ENCODE data around the gene CHAD.
A peak's percentile ranks its signal among the peaks of the same experiment; 100 is the strongest.
"Not testable (repeated sequence)": the region's sequence is repeated elsewhere in the genome, so short reads cannot be mapped to it uniquely, and the experiment has no call there.

CHAD gene

GRCh38 chr17:50480142-50480764 is 11.6 kb upstream of the CHAD start:
- no peak overlapping the region for H3K4me3 ChIP-seq (ENCODE audit: low read depth, low read length)
- DNase-seq (ENCODE audit: low read depth), result no peak
- TF ChIP-seq, protein P1, sequence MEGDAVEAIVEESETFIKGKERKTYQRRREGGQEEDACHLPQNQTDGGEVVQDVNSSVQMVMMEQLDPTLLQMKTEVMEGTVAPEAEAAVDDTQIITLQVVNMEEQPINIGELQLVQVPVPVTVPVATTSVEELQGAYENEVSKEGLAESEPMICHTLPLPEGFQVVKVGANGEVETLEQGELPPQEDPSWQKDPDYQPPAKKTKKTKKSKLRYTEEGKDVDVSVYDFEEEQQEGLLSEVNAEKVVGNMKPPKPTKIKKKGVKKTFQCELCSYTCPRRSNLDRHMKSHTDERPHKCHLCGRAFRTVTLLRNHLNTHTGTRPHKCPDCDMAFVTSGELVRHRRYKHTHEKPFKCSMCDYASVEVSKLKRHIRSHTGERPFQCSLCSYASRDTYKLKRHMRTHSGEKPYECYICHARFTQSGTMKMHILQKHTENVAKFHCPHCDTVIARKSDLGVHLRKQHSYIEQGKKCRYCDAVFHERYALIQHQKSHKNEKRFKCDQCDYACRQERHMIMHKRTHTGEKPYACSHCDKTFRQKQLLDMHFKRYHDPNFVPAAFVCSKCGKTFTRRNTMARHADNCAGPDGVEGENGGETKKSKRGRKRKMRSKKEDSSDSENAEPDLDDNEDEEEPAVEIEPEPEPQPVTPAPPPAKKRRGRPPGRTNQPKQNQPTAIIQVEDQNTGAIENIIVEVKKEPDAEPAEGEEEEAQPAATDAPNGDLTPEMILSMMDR (IDR thresholded peaks at IDR 0.05; ENCODE audit: low read depth, low read length, missing control alignments), result no peak
- in situ Hi-C loops (cut with HindIII; ENCODE audit: low sequenced_read_pairs), result no loop called here

DNA sequence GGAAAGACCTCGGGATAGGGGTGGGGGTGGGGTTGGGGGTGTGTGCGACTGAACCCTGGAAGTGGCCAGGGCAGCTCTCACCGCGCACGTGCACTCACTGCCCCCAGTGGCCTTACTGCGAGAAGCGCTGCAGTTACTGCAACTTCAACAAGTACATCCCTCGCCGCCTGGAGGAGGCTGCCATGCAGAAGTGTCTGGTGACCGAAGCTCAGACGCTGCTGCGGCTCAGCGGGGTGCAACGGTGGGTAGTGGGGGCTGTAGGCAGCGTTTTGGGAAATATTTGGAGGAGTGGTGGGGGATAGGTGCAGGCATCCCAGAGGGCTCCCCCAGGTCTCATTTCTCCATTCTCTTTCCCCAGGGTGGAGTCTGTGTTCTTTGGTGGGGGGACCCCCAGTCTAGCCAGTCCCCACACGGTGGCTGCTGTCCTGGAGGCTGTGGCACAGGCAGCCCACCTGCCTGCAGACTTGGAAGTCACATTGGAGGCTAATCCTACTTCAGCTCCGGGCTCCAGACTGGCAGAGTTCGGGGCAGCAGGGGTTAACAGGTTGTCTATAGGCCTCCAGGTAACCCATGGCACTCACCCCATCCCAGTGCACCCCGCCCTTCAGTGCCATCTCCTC is 11.0 kb upstream of the CHAD start:
- in situ Hi-C loops (cut with HindIII; ENCODE audit: low sequenced_read_pairs), result no loop called here
- DNase-seq (ENCODE audit: low read depth), result peak; percentile 41
- TF ChIP-seq, protein P1 (IDR thresholded peaks at IDR 0.05; ENCODE audit: low read depth, low read length, missing control alignments), result peak; percentile 55
- peak overlapping the region; percentile 61 for H3K4me3 ChIP-seq (ENCODE audit: low read depth, low read length)

- peak; percentile 50 for DNase-seq (ENCODE audit: low read depth)
- TF ChIP-seq, protein P1 (IDR thresholded peaks at IDR 0.05; ENCODE audit: low read depth, low read length, missing control alignments), result peak; percentile 82
- in situ Hi-C loops (cut with HindIII; ENCODE audit: low sequenced_read_pairs), result no loop called here
Observed at GRCh38 chr17:50478391-50479381, 10.0 kb upstream of the CHAD start, which contains the start of gene RSAD1. Gene RSAD1 (plus strand): TSS chr17:50478860. CDS start chr17:50478885, 25 bp downstream.

GRCh38 chr17:50477976-50478375 is 9.3 kb upstream of the CHAD start:
- in situ Hi-C loops (cut with HindIII; ENCODE audit: low sequenced_read_pairs), result no loop called here
- no peak for DNase-seq (ENCODE audit: low read depth)

More at GRCh38 chr17:50478391-50479381, 10.0 kb upstream of the CHAD start, which contains the start of gene RSAD1:
- H3K4me3 ChIP-seq (ENCODE audit: low read depth, low read length), result peak within 1 kb of the TSS; percentile 61

DNA sequence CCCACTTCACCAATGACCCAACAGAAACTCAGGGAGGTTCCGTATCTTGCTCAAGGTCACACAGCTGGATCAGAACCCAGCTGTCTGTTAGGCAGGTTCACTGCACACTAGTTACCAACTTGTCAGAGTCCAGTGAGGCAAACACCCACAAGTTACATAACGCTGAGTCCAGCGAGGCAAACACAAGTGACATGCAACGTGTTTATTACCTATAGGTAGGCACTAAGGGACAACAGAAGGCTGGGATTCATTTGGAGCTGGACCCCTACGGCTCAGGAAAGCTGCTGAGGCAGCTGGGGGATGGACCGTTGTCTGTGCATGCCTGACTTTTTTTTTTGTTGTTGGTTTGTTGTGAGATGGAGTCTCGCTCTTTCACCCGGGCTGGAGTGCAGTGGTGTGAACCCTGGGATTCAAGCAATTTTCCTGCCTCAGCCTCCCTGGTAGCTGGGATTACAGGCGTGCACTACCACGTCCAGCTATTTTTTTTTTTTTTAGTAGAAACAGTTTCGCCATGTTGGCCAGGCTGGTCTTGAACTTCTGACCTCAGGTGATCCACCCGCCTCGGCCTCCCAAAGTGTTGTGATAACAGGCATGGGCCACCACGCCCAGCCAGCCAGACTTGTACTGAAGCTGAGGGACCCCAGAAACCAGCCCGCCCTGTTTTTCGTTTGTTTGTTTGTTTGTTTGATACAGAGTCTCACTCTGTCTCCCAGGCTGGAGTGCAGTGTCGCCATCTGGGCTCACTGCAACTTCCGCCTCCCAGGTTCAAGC is 8.1 kb upstream of the CHAD start:
- TF ChIP-seq, protein P1 (IDR thresholded peaks at IDR 0.05; ENCODE audit: low read depth, low read length, missing control alignments), result no peak
- in situ Hi-C loops (cut with HindIII; ENCODE audit: low sequenced_read_pairs), result no loop called here
- H3K4me3 ChIP-seq (ENCODE audit: low read depth, low read length), result no peak overlapping the region
- DNase-seq (ENCODE audit: low read depth), result no peak

More at GRCh38 chr17:50477976-50478375, 9.3 kb upstream of the CHAD start:
- TF ChIP-seq, protein P1 (IDR thresholded peaks at IDR 0.05; ENCODE audit: low read depth, low read length, missing control alignments), result no peak
- peak overlapping the region; percentile 61 for H3K4me3 ChIP-seq (ENCODE audit: low read depth, low read length)

GRCh38 chr17:50475775-50476544 is 7.3 kb upstream of the CHAD start:
- DNase-seq (ENCODE audit: low read depth); H3K4me3 ChIP-seq (ENCODE audit: low read depth, low read length); in situ Hi-C loops (cut with HindIII; ENCODE audit: low sequenced_read_pairs): not testable (repeated sequence)
